Activated gamma-delta T cell (primary cell): ENCODE data around the gene CNGB1.
"Not testable (repeated sequence)": the region's sequence is repeated elsewhere in the genome, so short reads cannot be mapped to it uniquely, and the experiment has no call there.

Experiments used
- DNase-seq: peaks from one replicate; lab custom pipeline; 2025; lab: John Stamatoyannopoulos, UW

CNGB1 gene

GRCh38 chr16:57859331-57859730 lies 111.6 kb downstream of the CNGB1 start:
- no peak for DNase-seq

GRCh38 chr16:57858635-57859034 lies 112.3 kb downstream of the CNGB1 start:
- no peak for DNase-seq

DNA sequence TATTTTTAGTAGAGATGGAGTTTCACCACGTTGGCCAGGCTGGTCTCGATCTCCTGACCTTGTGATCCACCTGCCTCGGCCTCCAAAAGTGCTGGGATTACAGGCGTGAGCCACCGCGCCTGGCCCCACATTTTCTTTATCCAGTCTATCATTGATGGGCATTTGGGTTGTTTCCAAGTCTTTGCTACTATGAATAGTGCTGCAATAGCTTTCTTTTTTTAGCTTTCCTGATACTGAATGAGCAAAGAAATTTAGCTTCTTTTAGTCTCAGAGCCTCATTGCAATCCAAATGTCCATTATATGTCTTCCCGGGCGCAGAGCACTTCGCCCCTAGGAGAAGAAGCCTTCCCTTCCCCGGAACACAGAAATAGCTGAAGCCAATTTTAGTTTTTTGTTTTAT lies 112.9 kb downstream of the CNGB1 start:
- DNase-seq, result not testable (repeated sequence)

- no peak for DNase-seq
These were observed 115.7 kb downstream of the CNGB1 start for GRCh38 chr16:57855188-57855587.

- DNase-seq, result no peak
These were observed 118.7 kb downstream of the CNGB1 start for GRCh38 chr16:57852189-57852588.

DNA sequence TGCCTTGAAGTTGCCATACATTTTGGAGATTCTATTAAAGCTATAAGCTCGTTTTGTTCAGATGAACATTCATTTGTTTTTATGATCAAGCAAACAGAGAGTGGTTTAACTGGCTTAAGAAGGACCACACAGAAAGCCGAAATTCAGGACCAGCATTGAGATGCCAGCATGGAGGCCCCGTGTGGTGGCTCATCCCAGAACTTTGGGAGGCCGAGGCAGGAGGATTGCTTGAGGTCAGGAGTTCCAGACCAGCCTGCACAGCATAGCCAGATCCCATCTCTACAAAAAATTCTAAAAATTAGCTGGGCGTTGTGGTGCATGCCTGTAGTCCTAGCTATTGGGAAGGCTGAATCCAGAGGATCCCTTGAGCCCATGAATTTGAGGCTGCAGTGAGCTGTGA lies 122.7 kb downstream of the CNGB1 start:
- no peak for DNase-seq

DNA sequence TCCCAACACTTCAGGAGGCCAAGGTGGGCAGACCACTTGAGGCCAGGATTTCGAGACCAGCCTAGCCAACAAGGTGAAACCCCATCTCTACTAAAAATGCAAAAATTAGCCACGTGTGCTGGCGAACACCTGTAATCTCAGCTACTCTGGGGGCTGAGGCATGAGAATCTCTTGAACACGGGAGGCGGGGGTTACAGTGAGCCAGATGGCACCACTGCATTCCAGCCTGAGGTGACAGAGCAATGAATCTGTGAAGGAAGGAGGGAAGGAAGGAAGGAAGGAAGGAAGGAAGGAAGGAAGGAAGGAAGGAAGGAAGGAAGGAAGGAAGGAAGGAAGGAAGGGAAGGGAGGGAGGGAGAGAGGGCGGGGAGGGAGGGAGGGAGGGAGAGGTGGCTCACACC lies 124.0 kb downstream of the CNGB1 start:
- not testable (repeated sequence) for DNase-seq

DNA sequence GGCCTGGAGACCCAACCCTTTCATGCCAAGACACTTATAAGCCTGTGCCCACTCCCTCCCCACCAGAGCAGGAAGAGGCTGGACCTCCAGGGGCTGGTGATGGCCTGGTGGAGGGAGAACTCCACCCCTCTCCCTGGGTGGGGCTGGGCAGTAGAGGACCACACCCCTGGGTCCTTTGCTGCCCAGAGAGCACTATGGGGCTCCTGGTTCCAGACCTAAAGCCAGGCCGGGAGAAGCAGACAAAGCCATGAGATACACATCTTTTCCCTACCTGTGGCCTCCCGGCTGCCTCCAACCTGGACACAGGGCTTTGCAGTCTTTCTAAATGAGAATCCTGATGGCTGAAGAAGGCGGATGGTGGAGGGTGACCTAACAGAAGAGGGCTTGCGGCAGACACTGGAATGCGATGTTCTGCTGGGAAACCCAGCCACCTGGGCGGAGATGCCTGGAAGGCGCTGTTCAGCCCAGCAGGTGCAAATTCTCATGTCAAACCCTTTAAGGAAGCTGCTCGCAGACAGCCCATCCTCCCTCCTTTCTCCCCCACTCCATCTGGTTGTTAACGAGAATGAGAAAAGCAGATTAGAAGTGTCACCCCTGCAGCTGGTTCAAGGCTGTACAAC lies 124.7 kb downstream of the CNGB1 start:
- DNase-seq, result no peak

- DNase-seq, result no peak
These were observed 125.8 kb downstream of the CNGB1 start for GRCh38 chr16:57845115-57845514.

DNA sequence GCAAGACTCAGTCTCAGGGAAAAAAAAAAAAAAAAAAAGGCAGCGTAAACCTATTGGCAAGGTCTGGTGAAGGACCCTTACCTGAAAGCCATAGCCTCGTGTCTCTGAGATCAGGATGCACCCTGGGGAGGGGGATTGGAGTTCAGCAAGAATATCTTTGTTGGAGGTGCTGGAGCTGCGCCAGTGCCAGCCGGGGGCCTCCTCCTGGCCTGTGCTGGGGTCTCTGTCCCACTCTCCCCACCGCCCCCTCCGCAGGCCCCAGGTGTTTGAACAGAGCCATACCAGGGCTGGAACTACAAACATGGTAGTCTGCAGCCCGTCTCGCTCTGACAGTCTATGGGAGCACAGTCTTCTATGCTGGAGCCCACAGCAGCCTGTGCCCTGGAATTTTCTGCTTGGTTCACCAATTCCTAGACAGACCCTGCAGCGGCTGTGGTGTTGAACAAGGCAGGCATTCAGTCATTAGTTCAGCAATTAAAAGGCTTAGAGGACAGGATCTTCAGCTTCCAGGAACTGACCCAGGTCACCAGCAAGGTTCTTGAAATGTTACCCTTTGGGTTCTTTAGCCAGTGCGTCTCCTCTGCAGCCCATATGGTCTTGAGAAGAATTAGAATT lies 126.4 kb downstream of the CNGB1 start:
- DNase-seq, result no peak

DNA sequence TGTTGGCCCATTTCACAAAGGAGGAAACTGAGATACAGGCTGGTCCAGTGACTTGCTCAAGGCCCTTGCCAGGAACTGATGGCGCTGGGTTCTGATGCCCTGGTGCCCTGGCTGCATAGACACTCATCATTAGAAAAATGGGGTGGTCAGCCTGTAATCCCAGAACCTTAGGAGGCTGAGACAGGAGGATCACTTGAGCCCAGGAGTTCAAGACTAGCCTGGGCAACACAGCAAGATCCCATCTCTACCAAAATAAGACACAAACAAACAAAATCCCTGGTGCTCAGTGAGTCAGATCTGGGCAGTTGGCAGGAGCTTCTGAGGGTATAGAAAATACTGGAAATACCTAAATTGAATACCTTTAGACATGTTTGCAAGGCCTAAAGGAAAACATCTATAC lies 127.5 kb downstream of the CNGB1 start:
- no peak for DNase-seq

- no peak for DNase-seq
These were observed 128.3 kb downstream of the CNGB1 start for GRCh38 chr16:57842601-57843000.

DNA sequence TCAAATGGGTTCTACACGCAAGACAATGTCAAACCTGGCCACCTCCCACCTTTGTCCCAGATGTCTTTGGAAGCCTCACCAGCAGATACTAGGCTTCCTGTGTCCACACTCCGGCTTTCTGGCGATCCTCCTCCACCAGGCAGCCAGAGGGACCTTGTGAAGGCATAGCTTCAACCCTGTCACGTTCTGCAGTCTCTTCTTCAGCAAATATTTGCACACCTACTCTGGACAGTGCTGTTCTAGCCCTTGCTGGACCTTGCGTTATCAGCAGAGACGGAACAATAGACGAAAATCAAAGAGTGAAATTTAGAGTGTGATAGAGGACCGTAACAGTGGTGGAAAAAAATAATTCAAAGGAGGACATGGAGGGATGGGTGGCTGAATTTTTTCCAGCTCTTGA lies 130.1 kb downstream of the CNGB1 start:
- DNase-seq, result no peak

DNA sequence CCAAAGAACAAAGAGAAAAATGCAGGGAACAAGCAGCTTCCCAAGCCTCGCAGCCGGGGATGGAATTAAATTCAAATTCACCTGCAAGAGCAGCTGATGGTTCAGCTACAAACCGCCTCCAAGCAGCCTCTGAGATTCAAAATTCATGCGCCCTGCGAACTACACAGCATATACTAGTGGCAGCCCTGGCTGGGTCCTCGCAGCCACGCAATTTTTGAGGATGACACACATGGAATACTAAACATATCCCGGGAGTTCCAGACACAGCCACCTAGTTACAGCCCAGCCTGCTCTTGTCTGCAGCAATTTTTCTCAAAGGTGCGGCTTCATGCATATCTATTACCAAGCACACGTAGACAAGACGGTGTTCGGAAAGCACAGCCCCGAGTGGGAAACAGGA lies 132.8 kb downstream of the CNGB1 start:
- DNase-seq, result no peak

DNA sequence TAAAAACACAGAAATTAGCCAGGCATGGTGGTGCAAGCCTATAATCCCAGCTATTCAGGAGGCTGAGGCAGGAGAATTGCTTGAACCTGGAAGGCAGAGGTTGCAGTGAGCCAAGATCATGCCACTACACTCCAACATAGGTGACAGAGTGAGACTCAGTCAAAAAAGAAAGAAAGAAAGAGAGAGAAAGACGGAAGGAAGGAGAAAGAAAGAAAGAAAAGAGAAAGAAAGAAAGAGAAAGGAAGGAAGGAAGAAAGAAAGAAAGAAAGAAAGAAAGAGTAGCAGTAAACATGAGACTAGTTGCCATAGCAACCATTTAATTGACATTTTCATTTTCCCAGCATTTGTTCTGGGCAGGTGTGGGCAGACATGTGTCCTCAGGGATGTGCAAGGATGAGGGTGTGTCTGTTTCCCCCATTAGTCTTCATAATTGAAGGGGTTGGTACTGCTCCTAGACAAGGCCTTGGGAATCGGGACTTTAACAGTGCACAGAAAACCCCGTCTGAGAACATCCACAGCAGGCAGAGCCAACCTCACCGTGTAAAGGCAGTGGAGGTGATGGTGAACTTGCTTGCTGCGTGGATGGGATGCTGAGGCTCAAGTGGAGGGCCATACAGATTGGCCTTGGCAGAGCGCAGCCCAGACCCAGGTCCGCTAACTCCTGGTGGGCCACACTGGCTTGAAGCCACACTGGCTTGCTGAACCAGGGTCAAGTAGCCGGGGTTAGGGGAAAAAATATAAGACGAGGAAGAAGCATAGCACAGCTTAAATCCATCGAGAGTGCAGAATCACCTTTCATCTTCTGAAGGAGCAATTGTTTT lies 133.4 kb downstream of the CNGB1 start:
- DNase-seq, result no peak

DNA sequence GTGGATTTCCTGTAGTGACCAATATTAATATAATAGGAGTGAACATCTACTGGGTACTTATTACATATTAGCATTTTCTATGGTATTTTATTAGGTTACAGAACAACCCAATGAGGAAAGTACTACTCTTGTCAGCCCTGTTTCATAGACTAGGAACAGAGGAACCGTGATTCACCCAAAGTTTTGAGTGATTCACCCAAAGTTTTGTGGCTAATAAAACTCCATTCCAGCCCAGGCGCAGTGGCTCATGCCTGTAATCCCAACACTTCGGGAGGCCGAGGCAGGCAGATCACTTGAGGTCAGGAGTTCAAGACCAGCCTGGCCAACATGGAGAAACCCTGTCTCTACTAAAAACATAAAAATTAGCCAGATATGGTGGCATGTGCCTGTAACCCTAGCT lies 135.5 kb downstream of the CNGB1 start:
- not testable (repeated sequence) for DNase-seq

- no peak for DNase-seq
These were observed 136.0 kb downstream of the CNGB1 start for GRCh38 chr16:57834936-57835335.
